Right renal cortex interstitium (tissue), 3 donors: ENCODE measurements around the gene IGSF1. TPM values are rescaled to one million over a fixed set of nuclear protein-coding genes. Genes with fewer than 3 reads are reported as not detected.

Experiments
- polyA plus RNA-seq, 3 donors: library from polyadenylated mRNA; unstranded; fragments of 120-200 nt; gene quantifications; one replicate each; pipeline ENCODE4 v1.2.1, GENCODE V29; 2013; ENCODE audit not compliant: insufficient read length in 3 of 3

The IGSF1 gene
- polyA plus RNA-seq, 3 donors: 15.4 to 24.7 (median 23.6) TPM

Other genes starting within 250 kb of the IGSF1 start
- under 1 TPM in 2 of 3 donors, not detected in 1; 0.12 to 0.13 TPM for gene ARHGAP36, start 231.0 kb downstream of the IGSF1 start, polyA plus RNA-seq